SU-DHL-6 (cell line): Measurements from ENCODE around the gene GPR157.

Experiments used
- CTCF ChIP-seq: fragments of 200-600 bp; sonication (generic); IDR thresholded peaks from one replicate; pipeline ENCODE4 v1.5.1; 2017; ENCODE audit warnings: antibody characterized with exemption, mild to moderate bottlenecking, low read length, moderate library complexity; ENCODE audit not compliant: insufficient read depth, poor library complexity, severe bottlenecking
- EZH2phosphoT487 ChIP-seq: fragments of 200-600 bp; sonication (generic), shearing (Covaris generic); conservative IDR thresholded peaks from 2 replicates; pipeline ENCODE4 v1.6.1; 2018; ENCODE audit warnings: mild to moderate bottlenecking, antibody characterized with exemption, low read length, moderate library complexity, mixed read lengths

- no peak for TF ChIP-seq CTCF
- TF ChIP-seq EZH2phosphoT487, result no peak
Measured at GRCh38 chr1:9106286-9106685, 22.6 kb downstream of the GPR157 start.
